Panc1 (cell line): ENCODE results near the gene TSC2.
"Not testable (repeated sequence)": the region's sequence is repeated elsewhere in the genome, so short reads cannot be mapped to it uniquely, and the experiment has no call there.

Experiments used
- CTCF ChIP-seq: fragments of 450-650 bp; IDR thresholded peaks from 2 replicates; pipeline ENCODE4 v1.5.1; 2017; ENCODE audit warnings: mild to moderate bottlenecking
- POLR2AphosphoS5 ChIP-seq: IDR thresholded peaks from 2 replicates; pipeline ENCODE4 v1.6.1; 2012; ENCODE audit warnings: mild to moderate bottlenecking, low read depth, low read length, moderate library complexity
- REST ChIP-seq, 2 experiments: IDR thresholded peaks; 2 replicates each; pipeline ENCODE4 v1.6.1; 2011 to 2012; ENCODE audit warnings: low read depth in 2 of 2, control low read depth in 1 of 2, low read length in 1 of 2, mild to moderate bottlenecking in 1 of 2, moderate library complexity in 1 of 2; ENCODE audit not compliant: insufficient read depth in 1 of 2
- SIN3A ChIP-seq: IDR thresholded peaks from 2 replicates; pipeline ENCODE4 v1.6.1; 2012; ENCODE audit warnings: low read depth, mild to moderate bottlenecking, low read length, moderate library complexity, borderline replicate concordance; ENCODE audit not compliant: insufficient read depth
- TCF7L2 ChIP-seq: IDR thresholded peaks from 2 replicates; pipeline ENCODE4 v1.6.1; 2011; ENCODE audit warnings: mild to moderate bottlenecking, low read depth, low read length, inconsistent platforms

GRCh38 chr16:2033909-2034695, 13.7 kb upstream of the TSC2 start:
- not testable (repeated sequence) for TF ChIP-seq CTCF; SIN3A; POLR2AphosphoS5; REST (IDR thresholded peaks at IDR 0.05; ENCODE audit: insufficient read depth in 1 of 2, low read depth in 2 of 2, low read length in 1 of 2); TCF7L2
